ENCODE measurements around the gene LHFPL2. TPM values are rescaled to one million over a fixed set of nuclear protein-coding genes. Genes with fewer than 3 reads are reported as not detected.

The LHFPL2 gene
- polyA plus RNA-seq, 1 donor, result 40.7 TPM

DNA sequence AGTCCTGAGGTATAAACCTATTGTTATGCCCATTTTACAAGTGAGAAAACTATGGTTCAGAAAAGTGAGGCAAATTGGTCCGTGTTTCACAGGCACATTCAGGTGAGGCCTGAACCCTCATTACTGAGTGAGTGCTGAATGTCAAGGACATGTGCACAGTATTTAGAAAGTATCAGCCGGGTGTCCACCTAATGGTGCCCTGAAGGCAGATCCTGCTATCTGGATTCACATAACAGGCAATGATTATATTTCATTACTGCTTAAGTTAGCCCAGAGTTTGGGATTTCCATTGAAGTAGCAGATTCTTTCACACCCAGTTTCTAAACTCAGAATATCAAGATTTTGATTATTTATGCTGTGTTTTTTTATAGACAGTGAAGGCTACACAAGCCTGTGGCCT lies 142.7 kb downstream of the LHFPL2 start:
- peaks cover 9% of the 10 kb centered on the region for H3K36me3 ChIP-seq (ENCODE audit: control insufficient read depth, insufficient read depth, low read length)
- DNase-seq, result no peak
- H3K9me3 ChIP-seq (ENCODE audit: control insufficient read depth, low read depth, low read length), result peaks cover 3% of the 10 kb centered on the region
- H3K27ac ChIP-seq (ENCODE audit: low read length), result peak overlapping the region; percentile 39
- H3K4me1 ChIP-seq (ENCODE audit: control insufficient read depth, insufficient read depth, low read length), result peaks cover 21% of the 10 kb centered on the region
- no peaks in the 10 kb centered on the region for H3K27me3 ChIP-seq (ENCODE audit: control insufficient read depth, insufficient read depth, low read length)
- WGBS (ENCODE audit: insufficient coverage, low lambda C conversion rate), result no CpG with 5 or more reads among the region's 2 CpGs
- no peak overlapping the region for H3K4me3 ChIP-seq (ENCODE audit: low read length)

DNA sequence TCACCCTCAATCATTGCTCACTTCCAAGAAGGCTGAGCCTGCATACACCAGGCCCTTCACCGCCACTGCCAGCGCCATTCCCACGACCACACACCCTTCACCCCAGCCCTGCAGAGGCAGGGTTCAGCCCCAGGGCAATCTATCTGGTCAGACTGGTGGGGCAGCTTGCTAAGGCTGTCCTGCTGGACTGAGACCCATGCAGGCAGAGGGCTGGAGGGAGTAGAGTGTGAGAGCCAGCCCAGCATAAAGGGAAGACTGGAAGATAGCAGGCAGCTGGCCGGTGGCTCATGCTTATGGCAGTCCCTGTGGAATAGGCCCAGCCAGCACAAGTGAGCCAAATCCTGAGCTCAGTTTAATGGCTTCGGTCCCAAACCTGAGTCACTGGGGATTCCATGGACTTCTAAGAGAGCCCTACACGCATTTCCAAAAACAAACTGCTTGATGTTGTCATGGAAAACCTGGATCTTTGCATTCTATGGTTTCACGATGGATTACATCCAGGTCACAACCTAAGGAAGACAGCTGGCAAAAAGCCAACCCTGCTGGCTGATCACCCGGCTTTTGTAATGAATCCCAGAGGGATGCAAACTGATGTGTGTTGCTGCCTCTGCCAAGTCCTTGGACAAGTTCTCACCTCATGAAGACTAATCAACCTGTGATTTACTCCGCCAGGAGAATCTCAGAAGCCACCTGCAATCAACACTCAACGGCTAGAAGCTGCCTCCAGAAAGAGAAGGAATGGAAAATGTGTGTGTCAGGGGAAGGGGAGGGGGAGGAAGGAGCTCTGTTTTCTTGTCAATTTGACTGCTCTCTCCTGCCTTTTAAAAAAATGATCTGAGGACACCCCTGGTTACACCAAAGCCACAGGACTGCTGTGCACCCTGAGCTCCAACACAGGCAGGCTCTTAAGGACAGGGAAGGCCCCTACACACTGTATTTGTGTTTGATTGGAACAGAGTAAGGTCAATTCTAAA lies 143.6 kb downstream of the LHFPL2 start:
- no peak overlapping the region for H3K4me3 ChIP-seq (ENCODE audit: low read length)
- DNase-seq, result peak; percentile 66 to 72
- peaks cover 21% of the 10 kb centered on the region for H3K4me1 ChIP-seq (ENCODE audit: control insufficient read depth, insufficient read depth, low read length)
- H3K36me3 ChIP-seq (ENCODE audit: control insufficient read depth, insufficient read depth, low read length), result peaks cover 9% of the 10 kb centered on the region
- peaks cover 3% of the 10 kb centered on the region for H3K9me3 ChIP-seq (ENCODE audit: control insufficient read depth, low read depth, low read length)
- no peaks in the 10 kb centered on the region for H3K27me3 ChIP-seq (ENCODE audit: control insufficient read depth, insufficient read depth, low read length)
- H3K27ac ChIP-seq (ENCODE audit: low read length), result peak overlapping the region; percentile 39
- 83% methylated on average over 1 of the region's 10 CpGs for WGBS (ENCODE audit: insufficient coverage, low lambda C conversion rate)

DNA sequence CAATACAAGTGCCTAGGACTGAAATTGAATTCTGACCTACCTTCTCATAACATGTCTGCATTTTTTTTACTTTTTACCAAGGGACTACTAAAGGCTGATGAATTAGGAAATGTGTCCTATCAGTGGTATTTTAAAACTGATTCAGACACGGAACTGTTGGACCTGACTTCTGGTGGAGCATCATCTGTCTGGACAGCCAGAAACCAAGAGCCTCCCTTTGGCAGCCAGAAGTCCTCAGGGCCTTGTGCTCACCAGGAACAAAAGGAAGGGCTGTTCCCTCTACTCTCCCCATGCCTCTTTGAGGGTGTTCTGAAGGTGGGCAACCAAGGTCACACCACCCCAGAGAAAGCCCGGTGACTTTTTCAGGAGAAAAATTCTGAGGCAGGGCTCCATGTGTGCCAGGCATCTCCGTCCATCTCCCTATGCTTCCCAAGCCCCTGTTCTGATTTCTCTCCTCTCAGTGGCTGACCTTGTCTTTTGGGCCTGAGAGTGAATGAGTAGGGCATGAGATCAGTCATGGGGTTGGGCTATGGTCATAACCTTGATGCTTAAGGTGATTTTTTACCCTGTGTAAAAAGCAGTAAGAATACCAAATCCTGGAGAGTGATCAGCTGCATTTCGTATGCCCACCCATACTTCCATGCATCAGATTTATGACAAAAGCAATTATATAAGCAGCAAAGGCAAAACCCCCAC lies 144.5 kb downstream of the LHFPL2 start:
- H3K36me3 ChIP-seq (ENCODE audit: control insufficient read depth, insufficient read depth, low read length), result peaks cover 5% of the 10 kb centered on the region
- no CpG with 5 or more reads among the region's 4 CpGs for WGBS (ENCODE audit: insufficient coverage, low lambda C conversion rate)
- H3K27ac ChIP-seq (ENCODE audit: low read length), result no peak overlapping the region
- DNase-seq, result no peak
- H3K9me3 ChIP-seq (ENCODE audit: control insufficient read depth, low read depth, low read length), result no peaks in the 10 kb centered on the region
- H3K4me1 ChIP-seq (ENCODE audit: control insufficient read depth, insufficient read depth, low read length), result peaks cover 20% of the 10 kb centered on the region
- H3K4me3 ChIP-seq (ENCODE audit: low read length), result no peak overlapping the region
- no peaks in the 10 kb centered on the region for H3K27me3 ChIP-seq (ENCODE audit: control insufficient read depth, insufficient read depth, low read length)

DNA sequence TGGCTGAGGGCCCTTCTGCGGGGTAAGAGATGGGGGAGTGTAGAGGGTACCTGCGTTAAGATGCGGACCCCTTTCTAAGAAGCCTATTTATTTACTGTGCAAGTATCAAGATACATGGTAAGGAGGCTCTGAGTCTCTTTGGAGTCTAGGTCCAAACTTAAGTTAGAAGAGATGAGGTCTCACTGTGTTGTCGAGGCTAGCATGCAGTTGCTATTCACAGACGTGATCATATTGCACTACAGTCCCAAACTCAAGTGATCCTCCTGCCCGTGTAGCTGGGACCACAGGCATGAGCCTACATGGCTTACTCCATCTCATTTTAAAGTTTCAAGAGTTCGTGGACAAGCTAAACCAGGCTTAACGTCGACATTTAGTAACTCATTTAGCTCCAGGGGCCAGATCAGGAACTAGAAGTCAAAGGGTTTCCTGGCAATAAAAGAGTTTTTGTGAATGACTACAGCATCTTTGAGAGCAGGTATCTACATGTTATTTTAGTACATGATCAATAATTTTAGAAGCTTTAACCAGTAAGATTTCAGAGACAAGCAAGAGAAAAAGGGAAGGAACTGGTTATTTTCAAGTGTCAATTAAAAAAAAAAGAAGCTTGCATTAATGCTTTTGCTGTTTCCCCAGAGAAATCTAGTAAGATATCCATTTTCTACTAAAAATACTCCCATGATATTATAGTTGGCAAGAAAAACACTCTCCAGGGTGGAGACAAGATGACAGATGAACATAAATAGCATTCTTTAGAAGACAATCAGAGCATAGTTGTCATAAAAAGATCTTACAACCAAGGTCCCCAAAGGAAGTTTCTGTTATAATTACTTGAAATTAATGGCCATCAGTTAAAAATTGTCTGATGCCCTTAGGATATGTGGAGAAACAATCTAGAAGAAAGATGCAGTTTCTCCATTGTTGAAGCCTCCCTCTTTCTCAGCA lies 146.9 kb downstream of the LHFPL2 start:
- no peak for DNase-seq
- Histone ChIP-seq H3K4me3 (ENCODE audit: low read length) (no peak overlapping the region), H3K9me3 (ENCODE audit: control insufficient read depth, low read depth, low read length) (no peaks in the 10 kb centered on the region), H3K27ac (ENCODE audit: low read length) (no peak overlapping the region), H3K27me3 (ENCODE audit: control insufficient read depth, insufficient read depth, low read length) (no peaks in the 10 kb centered on the region), H3K36me3 (ENCODE audit: control insufficient read depth, insufficient read depth, low read length) (peaks cover 8% of the 10 kb centered on the region), H3K4me1 (ENCODE audit: control insufficient read depth, insufficient read depth, low read length) (peaks cover 10% of the 10 kb centered on the region)
- no CpG with 5 or more reads among the region's 9 CpGs for WGBS (ENCODE audit: insufficient coverage, low lambda C conversion rate)

DNA sequence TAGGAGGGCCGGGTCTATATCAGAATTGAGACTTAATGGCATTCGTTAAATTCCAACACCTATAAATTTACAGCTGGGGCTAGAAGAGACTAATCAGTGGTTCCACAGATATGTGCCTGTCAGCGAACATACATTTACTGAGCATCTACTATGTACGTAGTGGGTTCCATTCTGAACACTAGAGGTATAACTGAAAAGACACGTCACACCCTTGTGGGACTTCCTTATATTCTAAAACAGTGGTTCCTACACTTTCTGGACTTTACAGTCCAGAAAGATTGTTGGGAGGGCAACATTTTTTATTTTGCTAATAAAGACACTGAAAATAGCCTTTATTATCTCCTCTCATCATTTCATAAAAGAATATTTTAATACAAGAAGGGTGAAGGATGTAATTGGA lies 147.7 kb downstream of the LHFPL2 start:
- H3K4me1 ChIP-seq (ENCODE audit: control insufficient read depth, insufficient read depth, low read length), result peaks cover 16% of the 10 kb centered on the region

DNA sequence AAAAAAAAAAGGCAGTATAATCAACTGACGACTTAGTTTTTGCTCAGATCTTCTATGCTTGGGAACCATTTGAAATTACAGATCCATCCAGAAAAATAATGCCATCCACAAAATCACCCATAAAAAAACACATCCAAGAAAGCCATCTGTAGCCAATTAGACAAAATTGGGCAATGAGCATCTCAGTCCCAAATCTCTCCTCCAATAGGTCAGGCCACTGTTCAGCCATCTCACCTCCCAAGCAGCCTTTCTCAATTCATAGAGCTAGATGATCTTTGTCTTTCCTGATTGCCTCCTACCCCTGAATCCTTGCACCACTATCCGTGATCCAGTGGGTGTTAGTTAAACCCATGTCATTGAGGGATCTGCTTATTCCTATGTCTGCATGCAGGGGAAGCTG lies 148.5 kb downstream of the LHFPL2 start:
- no peak overlapping the region for H3K27ac ChIP-seq (ENCODE audit: low read length)
- no CpG with 5 or more reads among the region's 2 CpGs for WGBS (ENCODE audit: insufficient coverage, low lambda C conversion rate)
- no peak overlapping the region for H3K4me3 ChIP-seq (ENCODE audit: low read length)
- DNase-seq, result no peak
- H3K36me3 ChIP-seq (ENCODE audit: control insufficient read depth, insufficient read depth, low read length), result peaks cover 6% of the 10 kb centered on the region
- no peaks in the 10 kb centered on the region for H3K9me3 ChIP-seq (ENCODE audit: control insufficient read depth, low read depth, low read length)
- H3K4me1 ChIP-seq (ENCODE audit: control insufficient read depth, insufficient read depth, low read length), result peaks cover 11% of the 10 kb centered on the region
- H3K27me3 ChIP-seq (ENCODE audit: control insufficient read depth, insufficient read depth, low read length), result no peaks in the 10 kb centered on the region

More for the DNA sequence above, 147.7 kb downstream of the LHFPL2 start:
- Histone ChIP-seq H3K27ac (ENCODE audit: low read length) (no peak overlapping the region), H3K4me3 (ENCODE audit: low read length) (no peak overlapping the region), H3K9me3 (ENCODE audit: control insufficient read depth, low read depth, low read length) (no peaks in the 10 kb centered on the region), H3K27me3 (ENCODE audit: control insufficient read depth, insufficient read depth, low read length) (no peaks in the 10 kb centered on the region), H3K36me3 (ENCODE audit: control insufficient read depth, insufficient read depth, low read length) (peaks cover 6% of the 10 kb centered on the region)
- DNase-seq, result no peak
- no CpG with 5 or more reads among the region's 5 CpGs for WGBS (ENCODE audit: insufficient coverage, low lambda C conversion rate)

DNA sequence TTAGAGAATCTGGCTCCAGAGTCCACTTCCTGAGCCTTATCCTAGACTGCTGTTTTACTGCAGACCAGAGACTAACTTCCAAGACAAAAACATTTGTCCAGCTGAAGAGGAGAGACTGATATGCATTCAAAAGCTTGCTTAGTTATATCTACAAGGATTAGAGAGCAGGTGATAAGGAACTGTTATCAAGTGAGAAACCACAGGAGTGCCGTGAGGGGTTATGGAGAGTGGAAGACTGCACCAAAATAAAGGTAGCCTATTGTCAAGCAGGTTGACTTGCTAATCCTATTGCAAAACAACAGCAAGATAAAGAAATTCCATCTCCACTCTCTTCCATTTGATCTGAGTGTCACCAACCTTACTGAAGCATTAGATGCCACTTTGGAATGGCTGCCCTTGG lies 149.1 kb downstream of the LHFPL2 start:
- WGBS (ENCODE audit: insufficient coverage, low lambda C conversion rate), result 20% methylated on average over 1 of the region's 1 CpG
- peaks cover 7% of the 10 kb centered on the region for H3K4me1 ChIP-seq (ENCODE audit: control insufficient read depth, insufficient read depth, low read length)

DNA sequence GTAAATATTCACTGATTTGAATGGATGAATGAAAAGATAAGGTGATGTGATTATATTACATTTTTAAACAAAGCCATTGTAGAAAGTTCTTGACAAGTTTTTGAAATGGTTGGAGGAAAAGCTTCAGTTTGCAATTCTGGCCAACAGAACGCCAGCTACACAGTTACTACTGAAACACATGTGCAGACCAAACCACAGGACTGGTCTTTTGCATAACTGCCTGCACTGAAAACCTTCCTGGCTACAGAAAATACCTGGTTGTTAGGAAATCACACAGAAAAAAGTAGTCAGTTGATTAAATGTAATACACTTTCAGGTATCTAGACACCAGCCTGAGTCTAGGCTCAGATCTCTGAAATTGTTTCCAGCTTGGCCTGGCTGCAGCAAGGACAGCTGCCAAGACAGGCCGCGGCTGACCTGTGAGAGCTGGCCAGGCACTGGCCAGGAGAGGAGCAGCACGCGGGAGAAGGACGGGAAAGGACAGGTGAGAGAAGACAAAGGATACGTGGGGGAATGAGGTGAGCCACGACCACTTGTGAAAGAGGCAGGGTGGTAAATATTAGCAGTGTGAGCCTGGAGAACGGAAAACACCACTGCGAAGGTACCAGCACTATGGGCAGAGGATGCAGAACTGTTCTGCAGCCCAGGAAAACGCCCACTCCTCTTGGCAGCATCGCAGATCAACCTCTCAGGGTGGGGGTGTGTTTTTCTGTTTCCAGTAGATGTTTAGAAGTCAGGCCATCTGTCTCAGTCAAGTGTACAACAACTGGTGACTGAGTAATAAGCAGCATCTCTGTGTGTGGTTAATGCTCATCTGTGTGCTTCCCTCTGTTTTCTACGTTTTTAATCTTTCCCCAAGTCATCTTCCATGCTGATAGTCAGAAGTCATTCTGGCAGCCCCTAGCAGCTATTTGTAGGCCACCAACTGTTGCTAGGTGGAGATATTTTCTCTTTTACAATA lies 150.7 kb downstream of the LHFPL2 start:
- DNase-seq, result no peak
- H3K4me3 ChIP-seq (ENCODE audit: low read length), result no peak overlapping the region
- H3K27me3 ChIP-seq (ENCODE audit: control insufficient read depth, insufficient read depth, low read length), result no peaks in the 10 kb centered on the region
- H3K9me3 ChIP-seq (ENCODE audit: control insufficient read depth, low read depth, low read length), result no peaks in the 10 kb centered on the region
- 94% methylated on average over 8 of the region's 13 CpGs for WGBS (ENCODE audit: insufficient coverage, low lambda C conversion rate)
- peaks cover 12% of the 10 kb centered on the region for H3K36me3 ChIP-seq (ENCODE audit: control insufficient read depth, insufficient read depth, low read length)
- H3K27ac ChIP-seq (ENCODE audit: low read length), result no peak overlapping the region
- H3K4me1 ChIP-seq (ENCODE audit: control insufficient read depth, insufficient read depth, low read length), result peaks cover 6% of the 10 kb centered on the region

More for the DNA sequence above, 149.1 kb downstream of the LHFPL2 start:
- Histone ChIP-seq H3K27me3 (ENCODE audit: control insufficient read depth, insufficient read depth, low read length) (no peaks in the 10 kb centered on the region), H3K36me3 (ENCODE audit: control insufficient read depth, insufficient read depth, low read length) (peaks cover 6% of the 10 kb centered on the region), H3K27ac (ENCODE audit: low read length) (no peak overlapping the region), H3K9me3 (ENCODE audit: control insufficient read depth, low read depth, low read length) (no peaks in the 10 kb centered on the region), H3K4me3 (ENCODE audit: low read length) (no peak overlapping the region)
- no peak for DNase-seq

DNA sequence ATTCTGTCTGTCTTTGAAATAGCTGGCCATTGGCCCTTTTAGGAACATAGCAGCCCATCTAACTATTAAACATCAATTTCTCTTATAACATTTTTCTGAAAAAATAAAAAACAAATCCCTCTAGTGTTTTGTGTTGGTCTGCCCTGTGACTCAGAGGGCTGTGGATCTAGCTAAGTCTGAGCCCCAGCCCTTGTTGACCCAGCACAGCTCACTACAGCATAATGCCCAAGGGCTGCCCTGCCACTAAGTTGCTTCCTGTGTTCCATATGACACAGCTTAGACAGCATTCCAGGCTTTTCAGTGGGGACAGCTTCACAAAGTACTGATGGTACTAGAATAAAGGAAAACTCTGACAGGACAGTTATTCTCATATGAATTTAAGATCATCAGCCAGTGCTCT lies 152.2 kb downstream of the LHFPL2 start:
- Histone ChIP-seq H3K36me3 (ENCODE audit: control insufficient read depth, insufficient read depth, low read length) (peaks cover 22% of the 10 kb centered on the region), H3K4me1 (ENCODE audit: control insufficient read depth, insufficient read depth, low read length) (peaks cover 6% of the 10 kb centered on the region), H3K27me3 (ENCODE audit: control insufficient read depth, insufficient read depth, low read length) (no peaks in the 10 kb centered on the region), H3K9me3 (ENCODE audit: control insufficient read depth, low read depth, low read length) (no peaks in the 10 kb centered on the region), H3K4me3 (ENCODE audit: low read length) (no peak overlapping the region), H3K27ac (ENCODE audit: low read length) (no peak overlapping the region)
- no peak for DNase-seq

All from large intestine (tissue), 3 donors.